HG02623 (cell line): ENCODE measurements around the gene AHCTF1.

ENCODE experiments used
- ATAC-seq: cut with Tn5 transposase; IDR thresholded peaks from one replicate; pipeline ENCODE4 v1.9.1; 2021; ENCODE audit warnings: moderate library complexity; ENCODE audit not compliant: unreplicated experiment

Gene AHCTF1

GRCh38 chr1:246931549-246932365 lies at the start of gene AHCTF1:
Gene AHCTF1 (minus strand): TSS chr1:246931948. CDS start chr1:246918370, 13,578 bp downstream.
- peak; percentile 86 for ATAC-seq

- ATAC-seq = no peak
These were observed 47.0 kb upstream of the AHCTF1 start for GRCh38 chr1:246978785-246979184.

- ATAC-seq = no peak
These were observed 46.5 kb upstream of the AHCTF1 start for GRCh38 chr1:246978281-246978680.

- no peak for ATAC-seq
These were observed 40.2 kb upstream of the AHCTF1 start for GRCh38 chr1:246971969-246972368.

- ATAC-seq = no peak
These were observed 39.5 kb upstream of the AHCTF1 start for GRCh38 chr1:246971090-246971721.

- ATAC-seq = no peak
These were observed 37.9 kb upstream of the AHCTF1 start for GRCh38 chr1:246969621-246970020.

- ATAC-seq = no peak
These were observed 34.8 kb upstream of the AHCTF1 start for GRCh38 chr1:246966502-246966901.

GRCh38 chr1:246959944-246960693 lies 28.4 kb upstream of the AHCTF1 start:
- ATAC-seq = no peak

- ATAC-seq = no peak
These were observed 22.4 kb upstream of the AHCTF1 start for GRCh38 chr1:246954126-246954525.

GRCh38 chr1:246951413-246951812 lies 19.7 kb upstream of the AHCTF1 start:
- no peak for ATAC-seq

- ATAC-seq = no peak
These were observed 18.2 kb upstream of the AHCTF1 start for GRCh38 chr1:246949956-246950355.

- no peak for ATAC-seq
These were observed 15.5 kb upstream of the AHCTF1 start for GRCh38 chr1:246947255-246947654.

GRCh38 chr1:246946366-246946765 lies 14.6 kb upstream of the AHCTF1 start:
- no peak for ATAC-seq

- ATAC-seq = no peak
These were observed 3.0 kb upstream of the AHCTF1 start for GRCh38 chr1:246934765-246935164.

- ATAC-seq = no peak
These were observed 2.1 kb upstream of the AHCTF1 start for GRCh38 chr1:246933893-246934292.

- ATAC-seq = no peak
These were observed 585 bp upstream of the AHCTF1 start for GRCh38 chr1:246932366-246932700.

- peak; percentile 16 for ATAC-seq
These were observed 759 bp downstream of the AHCTF1 start for GRCh38 chr1:246930830-246931548.

GRCh38 chr1:246925997-246926626 lies 5.6 kb downstream of the AHCTF1 start:
- ATAC-seq = no peak

GRCh38 chr1:246923900-246924299 lies 7.8 kb downstream of the AHCTF1 start:
- no peak for ATAC-seq

GRCh38 chr1:246923482-246923881 lies 8.3 kb downstream of the AHCTF1 start:
- ATAC-seq = no peak

- no peak for ATAC-seq
These were observed 10.3 kb downstream of the AHCTF1 start for GRCh38 chr1:246921481-246921880.
